Measurements from ENCODE around the gene BTBD8.
"Not testable (repeated sequence)": the region's sequence is repeated elsewhere in the genome, so short reads cannot be mapped to it uniquely, and the experiment has no call there.

The BTBD8 gene

DNA sequence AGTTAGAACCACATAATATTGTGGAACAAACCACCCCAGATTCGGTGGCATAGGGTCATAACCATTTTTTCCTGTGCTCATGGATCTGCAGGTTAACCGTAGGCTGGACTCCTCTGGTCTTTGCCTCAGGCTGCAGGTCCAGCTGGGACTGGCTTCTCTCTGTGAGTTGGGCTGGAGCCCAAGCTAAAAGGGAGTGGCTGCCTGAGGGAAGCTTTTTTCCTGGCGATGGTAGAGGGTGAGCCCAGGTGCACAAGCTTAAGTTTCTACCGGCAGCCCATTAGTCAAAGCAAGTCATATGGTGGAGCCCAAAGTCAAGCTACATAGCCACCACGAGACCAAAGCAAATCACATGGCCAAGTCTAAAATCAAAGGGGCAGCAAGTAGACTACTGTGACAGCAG is 36.5 kb upstream of the BTBD8 start:
- DNase-seq (ENCODE audit: low spot score) = no peak
- Histone ChIP-seq H3K4me3 (no peak overlapping the region), H3K27ac (no peak overlapping the region)
- TF ChIP-seq CTCF (IDR thresholded peaks at IDR 0.05) = no peak

DNA sequence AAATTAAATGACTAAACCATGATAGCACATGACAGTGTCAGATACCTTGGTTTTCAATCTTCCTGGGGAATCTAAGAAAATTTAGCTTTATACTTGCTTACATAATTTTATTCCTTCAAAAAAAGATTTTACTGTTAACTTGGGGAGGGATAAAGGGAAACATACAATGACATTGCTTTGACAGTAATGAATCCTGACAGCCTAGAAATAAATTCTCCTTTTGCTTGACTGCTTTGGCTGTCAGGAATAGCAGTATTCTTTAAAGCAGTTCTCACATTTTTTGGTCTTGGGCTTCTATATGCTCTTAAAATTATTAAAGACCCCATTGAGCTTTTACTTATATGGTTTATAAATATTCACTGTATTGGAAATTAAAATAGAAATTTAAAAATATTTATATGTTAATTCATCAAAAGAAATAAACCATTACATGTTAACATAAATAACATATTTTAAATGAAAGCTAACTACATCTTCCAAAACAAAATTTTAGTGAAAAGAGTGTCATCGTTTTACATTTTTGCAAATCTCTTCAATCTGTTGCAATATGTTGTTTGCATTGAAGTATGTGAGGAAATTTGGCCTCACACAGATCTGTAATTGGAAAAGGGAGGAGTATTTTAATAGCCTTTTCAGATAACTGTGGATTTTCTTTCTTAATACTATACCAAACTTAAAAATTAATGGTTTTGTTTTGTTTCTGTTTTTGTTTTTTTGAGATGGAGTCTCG is 34.2 kb upstream of the BTBD8 start:
- TF ChIP-seq CTCF (IDR thresholded peaks at IDR 0.05) = no peak
- Histone ChIP-seq H3K27ac (no peak overlapping the region), H3K4me3 (no peak overlapping the region)
- DNase-seq (ENCODE audit: low spot score) = no peak

DNA sequence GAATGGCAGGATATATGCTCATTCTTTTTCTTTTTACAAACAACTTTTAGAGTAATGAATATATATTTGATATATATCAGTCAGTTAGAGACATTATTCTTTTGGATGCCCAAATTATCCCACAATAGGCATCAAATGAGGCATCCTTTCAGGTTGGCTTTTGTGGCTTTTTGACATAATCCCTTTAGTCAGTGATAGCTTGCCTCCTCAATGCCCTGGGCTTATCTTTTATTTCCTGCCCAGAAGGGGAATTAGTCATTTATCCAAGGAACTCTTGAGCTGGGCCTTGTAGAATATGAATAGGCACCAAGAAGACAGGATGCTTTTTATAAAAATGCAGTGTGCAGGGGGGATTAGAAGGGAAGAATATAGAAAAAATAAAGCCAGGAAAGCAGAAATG is 28.2 kb upstream of the BTBD8 start:
- Histone ChIP-seq H3K27ac (no peak overlapping the region), H3K4me3 (no peak overlapping the region)
- no peak for TF ChIP-seq CTCF (IDR thresholded peaks at IDR 0.05)
- DNase-seq (ENCODE audit: low spot score) = no peak

GRCh38 chr1:92065042-92065441 is 15.1 kb upstream of the BTBD8 start:
- TF ChIP-seq CTCF (IDR thresholded peaks at IDR 0.05) = no peak
- no peak overlapping the region for H3K27ac ChIP-seq
- H3K4me3 ChIP-seq = no peak overlapping the region
- no peak for DNase-seq (ENCODE audit: low spot score)

- Histone ChIP-seq H3K4me3 (no peak overlapping the region), H3K27ac (no peak overlapping the region)
- no peak for DNase-seq (ENCODE audit: low spot score)
- TF ChIP-seq CTCF (IDR thresholded peaks at IDR 0.05) = no peak
These were observed 13.8 kb upstream of the BTBD8 start for GRCh38 chr1:92066321-92066720.

DNA sequence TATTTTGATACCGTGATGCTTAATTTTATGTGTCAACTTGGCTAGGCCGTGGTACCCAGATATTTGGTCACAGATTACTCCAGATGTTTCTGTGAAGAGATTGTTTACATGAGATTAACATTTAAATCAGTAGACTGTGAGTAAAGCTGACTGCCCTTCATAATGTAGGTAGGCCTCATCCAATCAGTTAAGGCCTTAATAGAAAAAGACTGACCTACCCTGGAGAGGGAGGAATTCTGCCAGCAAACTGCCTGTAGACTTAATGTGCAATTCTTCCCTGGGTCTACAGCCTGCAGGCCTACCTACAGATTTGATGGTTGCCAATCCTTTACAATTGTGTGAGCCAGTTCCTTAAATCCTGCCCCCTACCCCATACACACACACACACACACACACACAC is 9.3 kb upstream of the BTBD8 start:
- DNase-seq (ENCODE audit: low spot score) = no peak
- H3K4me3 ChIP-seq = no peak overlapping the region
- no peak overlapping the region for H3K27ac ChIP-seq
- no peak for TF ChIP-seq CTCF (IDR thresholded peaks at IDR 0.05)

DNA sequence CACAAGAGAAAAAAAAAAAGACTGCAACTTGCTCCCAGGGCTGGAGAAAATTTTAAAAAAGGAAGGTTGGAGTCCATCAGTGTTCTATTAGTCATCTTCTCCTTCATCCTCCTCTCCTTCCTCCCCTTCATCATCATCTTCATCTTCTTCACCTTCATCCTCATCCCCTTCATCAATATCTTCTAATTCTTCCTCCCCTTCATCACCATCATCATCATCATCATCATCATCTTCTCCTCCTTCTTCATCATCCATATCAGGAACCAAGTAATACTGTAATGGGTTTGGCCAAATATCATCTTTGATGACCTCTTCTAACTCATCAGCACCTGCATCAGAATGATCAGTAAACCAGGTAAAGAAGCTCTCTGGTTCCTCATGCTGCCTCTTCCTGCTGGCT is 5.7 kb upstream of the BTBD8 start:
- not testable (repeated sequence) for H3K4me3 ChIP-seq; H3K27ac ChIP-seq; DNase-seq (ENCODE audit: low spot score)

All from coronary artery (tissue), 2 donors.